Ureter (tissue), 1 donor: ENCODE data around the gene RTKN. TPM values are rescaled to one million over a fixed set of nuclear protein-coding genes. Genes with fewer than 3 reads are reported as not detected.
"Not testable (repeated sequence)": the region's sequence is repeated elsewhere in the genome, so short reads cannot be mapped to it uniquely, and the experiment has no call there.

Experiments used
- DNase-seq: peaks from one replicate; pipeline ENCODE4 v3.0.0-alpha.2; 2020; ENCODE audit warnings: low spot score
- total RNA-seq: library from RNA; stranded (reverse); gene quantifications from one replicate; pipeline ENCODE4 v1.2.4, GENCODE V29; 2023
- donor health status: DM: yes; HTN: yes; CAD: no.

RTKN gene
- total RNA-seq, 1 donor from 2014 or later, result 36.4 TPM

GRCh38 chr2:74439373-74439772 lies 2.4 kb downstream of the RTKN start:
- no peak for DNase-seq

- no peak for DNase-seq
Measured at GRCh38 chr2:74438248-74438647, 3.5 kb downstream of the RTKN start.

- DNase-seq, result no peak
Measured at GRCh38 chr2:74436848-74437695, 4.7 kb downstream of the RTKN start.

- no peak for DNase-seq
Measured at GRCh38 chr2:74436111-74436805, 5.5 kb downstream of the RTKN start.

DNA sequence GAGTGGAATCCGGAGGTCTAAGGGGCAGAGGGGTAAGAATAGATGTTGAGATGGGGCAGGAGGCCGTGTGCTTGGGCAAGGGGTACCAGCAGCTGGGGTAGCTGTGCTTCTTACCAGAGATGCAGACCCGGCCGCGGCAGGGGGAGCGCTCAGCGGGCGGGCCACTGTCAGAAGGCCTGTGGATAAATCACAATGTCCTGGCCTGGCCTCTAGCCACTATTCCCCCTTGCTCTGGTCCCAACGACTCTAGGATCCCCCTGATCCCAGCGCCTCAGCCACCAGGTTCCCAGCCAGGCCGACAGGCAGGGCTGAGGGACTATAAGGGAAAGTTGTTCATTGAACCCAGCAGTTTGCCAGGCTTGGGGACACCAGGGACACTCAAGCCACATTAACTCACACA lies 11.2 kb downstream of the RTKN start:
- no peak for DNase-seq

DNA sequence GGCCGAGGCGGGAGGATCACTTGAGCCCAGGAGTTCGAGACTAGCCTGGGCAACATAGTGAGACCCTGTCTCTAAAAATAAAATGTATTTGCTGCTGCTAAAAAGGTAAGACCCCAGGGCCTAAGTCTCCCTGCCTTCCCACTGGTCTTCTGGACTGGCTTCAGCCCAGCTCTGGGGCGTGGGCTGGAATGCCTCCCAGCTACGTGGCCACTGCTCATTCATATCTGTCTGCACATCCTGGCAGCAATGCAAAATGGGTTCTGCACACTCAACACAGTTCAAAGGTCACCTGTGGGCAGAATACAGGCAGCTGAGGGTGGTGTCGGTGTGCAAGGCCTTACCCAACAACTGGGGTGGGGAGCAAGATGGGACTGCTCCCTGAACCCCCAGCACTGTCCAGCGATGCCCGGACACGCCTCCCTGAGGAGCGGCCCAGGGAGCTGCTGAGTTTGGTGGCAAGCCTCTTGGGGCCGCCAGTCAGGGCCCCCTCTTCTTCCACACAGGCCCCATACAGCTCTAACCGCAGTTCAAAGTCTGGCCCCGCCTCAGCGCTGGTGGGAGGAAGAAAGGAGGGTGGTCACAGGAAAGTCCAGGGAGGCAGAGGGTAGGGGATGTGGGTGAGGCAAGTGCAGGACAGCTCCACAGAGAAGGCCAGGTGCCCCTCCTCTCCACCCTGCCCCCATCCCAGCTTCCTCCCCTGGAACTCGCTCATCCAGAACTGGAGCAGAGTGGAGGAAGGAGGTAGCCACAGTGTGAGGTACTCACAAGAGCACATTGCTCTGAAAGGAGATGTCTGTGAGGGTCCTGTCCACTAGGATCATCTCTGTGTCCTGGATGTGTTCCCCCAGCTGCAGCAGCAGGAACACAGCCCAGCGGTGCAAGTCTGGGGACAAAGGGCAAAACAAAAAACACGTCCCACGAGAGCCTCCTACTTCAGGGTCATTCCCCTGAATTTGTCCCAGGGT lies 12.0 kb downstream of the RTKN start:
- DNase-seq, result no peak

GRCh38 chr2:74428675-74429074 lies 13.1 kb downstream of the RTKN start:
- DNase-seq, result no peak

GRCh38 chr2:74427551-74427950 lies 14.2 kb downstream of the RTKN start:
- DNase-seq, result no peak

- DNase-seq, result no peak
Measured at GRCh38 chr2:74426181-74426758, 15.5 kb downstream of the RTKN start.

- no peak for DNase-seq
Measured at GRCh38 chr2:74425523-74425922, 16.2 kb downstream of the RTKN start.

DNA sequence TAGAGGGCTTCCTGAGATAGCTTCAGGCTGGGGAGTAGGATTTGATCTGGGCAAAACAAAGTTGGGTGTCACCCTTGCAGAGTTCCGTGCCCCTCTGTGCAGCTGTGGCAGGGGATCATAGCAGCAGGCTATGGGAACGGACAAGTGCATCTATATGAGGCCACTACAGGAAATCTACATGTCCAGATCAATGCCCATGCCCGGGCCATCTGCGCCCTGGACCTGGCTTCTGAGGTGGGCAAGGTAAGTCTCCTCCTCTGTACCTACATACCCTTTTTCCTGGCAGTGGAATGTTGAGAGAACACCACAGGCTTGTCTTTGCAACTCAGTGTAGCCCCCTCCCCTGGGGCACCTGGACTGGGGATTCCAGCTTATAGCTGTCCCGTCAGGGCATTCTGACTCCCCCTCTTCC lies 16.7 kb downstream of the RTKN start:
- DNase-seq, result no peak

GRCh38 chr2:74424139-74424992 lies 17.4 kb downstream of the RTKN start:
- DNase-seq, result no peak

DNA sequence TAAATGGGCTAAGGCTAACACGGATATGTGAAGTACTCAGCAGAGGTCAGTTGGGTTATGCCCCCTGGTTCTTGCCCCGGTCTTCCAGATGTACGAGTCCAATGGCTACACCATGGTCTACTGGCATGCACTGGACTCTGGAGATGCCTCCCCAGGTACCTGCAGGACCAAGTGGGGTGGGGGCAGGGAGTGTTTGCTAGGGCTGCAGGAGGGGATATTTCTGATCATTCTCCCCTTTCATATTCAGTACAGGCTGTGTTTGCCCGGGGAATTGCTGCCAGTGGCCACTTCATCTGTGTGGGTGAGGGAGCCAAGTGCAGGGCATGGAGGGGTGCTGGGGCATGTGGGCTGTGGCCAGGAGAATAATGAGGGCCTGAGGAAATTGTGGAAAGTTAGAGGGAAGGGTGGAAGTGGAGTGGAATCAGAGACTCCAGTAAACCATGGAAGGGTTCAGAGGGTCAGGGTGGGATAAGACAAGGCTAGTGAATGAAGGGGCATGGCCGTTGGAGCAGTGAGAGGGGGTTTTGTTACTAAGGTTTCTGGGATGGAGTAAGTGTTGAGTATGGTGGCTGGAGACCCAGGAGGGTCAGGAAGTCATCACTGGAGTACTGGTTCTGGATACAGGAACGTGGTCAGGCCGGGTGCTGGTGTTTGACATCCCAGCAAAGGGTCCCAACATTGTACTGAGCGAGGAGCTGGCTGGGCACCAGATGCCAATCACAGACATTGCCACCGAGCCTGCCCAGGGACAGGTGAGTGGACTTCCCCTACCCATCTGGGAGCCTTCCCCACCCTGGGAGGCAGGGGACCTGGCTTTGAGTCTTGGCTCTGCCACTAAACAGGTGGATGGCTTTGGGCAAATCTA lies 18.3 kb downstream of the RTKN start:
- DNase-seq, result no peak

- peak; percentile 88 for DNase-seq
Measured at GRCh38 chr2:74421221-74421870, 20.4 kb downstream of the RTKN start, which contains the start of the genes C2orf81 and WDR54. TSS of gene C2orf81 (minus strand) at chr2:74421619. CDS start at chr2:74421560, 59 bp downstream. TSS of gene WDR54 (plus strand) at chr2:74421730. CDS start at chr2:74422154, 424 bp downstream.

- DNase-seq, result not testable (repeated sequence)
Measured at GRCh38 chr2:74420443-74421103, 21.2 kb downstream of the RTKN start.

DNA sequence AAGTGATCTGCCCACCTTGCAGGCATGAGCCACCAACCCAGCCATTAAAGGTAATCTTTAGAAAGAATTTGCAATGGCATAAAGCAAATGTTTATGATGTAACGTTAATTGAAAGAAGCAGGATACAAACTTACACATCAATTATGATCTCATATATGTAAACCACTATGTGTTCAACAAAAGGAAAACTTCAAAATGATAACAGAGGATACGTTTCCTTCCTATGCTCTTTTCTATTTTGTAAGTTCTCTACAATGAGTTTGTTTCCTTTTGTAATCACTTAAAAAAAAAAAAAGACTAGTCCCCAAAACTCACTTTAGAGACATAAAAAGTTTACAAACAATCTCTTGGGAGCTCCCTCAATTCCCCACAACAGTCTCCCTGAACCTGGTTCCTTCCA lies 21.7 kb downstream of the RTKN start:
- no peak for DNase-seq

- no peak for DNase-seq
Measured at GRCh38 chr2:74419345-74419744, 22.4 kb downstream of the RTKN start.

- no peak for DNase-seq
Measured at GRCh38 chr2:74418312-74418711, 23.4 kb downstream of the RTKN start.
